Measurements from ENCODE around the gene DDR2.

DDR2 gene

GRCh38 chr1:162587761-162588260 lies 44.5 kb upstream of the DDR2 start:
- DNase-seq = no peak
- H3K4me3 ChIP-seq (ENCODE audit: low read depth in 1 of 2, low read length in 2 of 2) = no peak overlapping the region
- H3K9me3 ChIP-seq (ENCODE audit: insufficient read depth, low read length, severe bottlenecking) = no peaks in the 10 kb centered on the region
- no peaks in the 10 kb centered on the region for H3K79me2 ChIP-seq (ENCODE audit: insufficient read depth, low read length)
- H4K20me1 ChIP-seq (ENCODE audit: insufficient read depth, low read length) = no peaks in the 10 kb centered on the region
- H3K4me1 ChIP-seq (ENCODE audit: insufficient read depth, low read length) = no peaks in the 10 kb centered on the region
- no peak for TF ChIP-seq CTCF (IDR thresholded peaks at IDR 0.05; ENCODE audit: borderline replicate concordance, extremely low read depth, low read length, poor library complexity, severe bottlenecking)
- TF ChIP-seq EZH2 (IDR thresholded peaks at IDR 0.05; ENCODE audit: borderline replicate concordance, low read depth, low read length, severe bottlenecking) = no peak
- peaks cover 38% of the 10 kb centered on the region for H3K36me3 ChIP-seq (ENCODE audit: insufficient read depth, low read length)
- no peaks in the 10 kb centered on the region for H3K27me3 ChIP-seq (ENCODE audit: insufficient read depth, low read length, poor library complexity)
- H2AFZ ChIP-seq (ENCODE audit: low read depth, low read length) = no peak overlapping the region
- no peak overlapping the region for H3K27ac ChIP-seq (ENCODE audit: low read length)
- no peak overlapping the region for H3K9ac ChIP-seq (ENCODE audit: low read depth, low read length)
- ATAC-seq (ENCODE audit: insufficient read depth, low read depth) = no peak
- no peak overlapping the region for H3K4me2 ChIP-seq (ENCODE audit: insufficient read depth, low read length)

GRCh38 chr1:162590101-162590500 lies 42.2 kb upstream of the DDR2 start:
- Histone ChIP-seq H2AFZ (ENCODE audit: low read depth, low read length) (no peak overlapping the region), H3K27ac (ENCODE audit: low read length) (no peak overlapping the region), H3K4me3 (ENCODE audit: low read depth in 1 of 2, low read length in 2 of 2) (no peak overlapping the region), H3K36me3 (ENCODE audit: insufficient read depth, low read length) (peaks cover 34% of the 10 kb centered on the region), H3K79me2 (ENCODE audit: insufficient read depth, low read length) (no peaks in the 10 kb centered on the region), H4K20me1 (ENCODE audit: insufficient read depth, low read length) (no peaks in the 10 kb centered on the region), H3K27me3 (ENCODE audit: insufficient read depth, low read length, poor library complexity) (no peaks in the 10 kb centered on the region), H3K9me3 (ENCODE audit: insufficient read depth, low read length, severe bottlenecking) (no peaks in the 10 kb centered on the region), H3K4me2 (ENCODE audit: insufficient read depth, low read length) (no peak overlapping the region), H3K9ac (ENCODE audit: low read depth, low read length) (no peak overlapping the region), H3K4me1 (ENCODE audit: insufficient read depth, low read length) (no peaks in the 10 kb centered on the region)
- DNase-seq (no peak), ATAC-seq (ENCODE audit: insufficient read depth, low read depth) (no peak)
- TF ChIP-seq CTCF (IDR thresholded peaks at IDR 0.05; ENCODE audit: borderline replicate concordance, extremely low read depth, low read length, poor library complexity, severe bottlenecking) (no peak), EZH2 (IDR thresholded peaks at IDR 0.05; ENCODE audit: borderline replicate concordance, low read depth, low read length, severe bottlenecking) (no peak)

- no peaks in the 10 kb centered on the region for H3K4me1 ChIP-seq (ENCODE audit: insufficient read depth, low read length)
- no peaks in the 10 kb centered on the region for H3K9me3 ChIP-seq (ENCODE audit: insufficient read depth, low read length, severe bottlenecking)
- H3K27ac ChIP-seq (ENCODE audit: low read length) = no peak overlapping the region
- H3K4me3 ChIP-seq (ENCODE audit: low read depth in 1 of 2, low read length in 2 of 2) = no peak overlapping the region
- no peak overlapping the region for H3K4me2 ChIP-seq (ENCODE audit: insufficient read depth, low read length)
- H3K79me2 ChIP-seq (ENCODE audit: insufficient read depth, low read length) = no peaks in the 10 kb centered on the region
- no peaks in the 10 kb centered on the region for H4K20me1 ChIP-seq (ENCODE audit: insufficient read depth, low read length)
- DNase-seq (no peak), ATAC-seq (ENCODE audit: insufficient read depth, low read depth) (no peak)
- no peaks in the 10 kb centered on the region for H3K27me3 ChIP-seq (ENCODE audit: insufficient read depth, low read length, poor library complexity)
- TF ChIP-seq CTCF (IDR thresholded peaks at IDR 0.05; ENCODE audit: borderline replicate concordance, extremely low read depth, low read length, poor library complexity, severe bottlenecking) (no peak), EZH2 (IDR thresholded peaks at IDR 0.05; ENCODE audit: borderline replicate concordance, low read depth, low read length, severe bottlenecking) (no peak)
- H3K36me3 ChIP-seq (ENCODE audit: insufficient read depth, low read length) = peaks cover 34% of the 10 kb centered on the region
- no peak overlapping the region for H3K9ac ChIP-seq (ENCODE audit: low read depth, low read length)
- H2AFZ ChIP-seq (ENCODE audit: low read depth, low read length) = no peak overlapping the region
These were observed 41.6 kb upstream of the DDR2 start for GRCh38 chr1:162590686-162591085.

Measured in DND-41 (cell line).